Calu3 (cell line): ENCODE measurements around the gene ZNF548. TPM values are rescaled to one million over a fixed set of nuclear protein-coding genes. Genes with fewer than 3 reads are reported as not detected.

ENCODE experiments used
- BruUV-seq: library from RNA; stranded (reverse); fragments of 400-500 nt; replicated peaks from 2 replicates; lab custom pipeline; 2021; lab: Mats Ljungman, UMichigan
- CTCF ChIA-PET: fragments of 300-600 bp; sonication (Branson Sonifier 250); formaldehyde crosslinking; loops from one replicate; lab custom pipeline; 2022; ENCODE audit warnings: antibody characterized with exemption; lab: Charles Lee
- DNase-seq: peaks from one replicate; pipeline ENCODE4 v3.0.0; 2022
- H3K27ac Mint-ChIP-seq: one replicate; pipeline ENCODE4 v1.8.0; 2022; ENCODE audit warnings: mixed read lengths; ENCODE audit not compliant: unreplicated experiment
- H3K27me3 Mint-ChIP-seq: one replicate; pipeline ENCODE4 v1.8.0; 2022; ENCODE audit warnings: mixed read lengths; ENCODE audit not compliant: unreplicated experiment
- H3K36me3 Mint-ChIP-seq: one replicate; pipeline ENCODE4 v1.8.0; 2022; ENCODE audit warnings: mild to moderate bottlenecking, moderate library complexity, mixed read lengths; ENCODE audit not compliant: insufficient read depth, unreplicated experiment
- H3K4me1 Mint-ChIP-seq: one replicate; pipeline ENCODE4 v1.8.0; 2022; ENCODE audit warnings: mild to moderate bottlenecking, low read depth, mixed read lengths; ENCODE audit not compliant: unreplicated experiment
- H3K4me3 Mint-ChIP-seq: one replicate; pipeline ENCODE4 v1.8.0; 2022; ENCODE audit warnings: mild to moderate bottlenecking, low read depth, moderate library complexity, mixed read lengths; ENCODE audit not compliant: unreplicated experiment
- H3K9me3 Mint-ChIP-seq: one replicate; pipeline ENCODE4 v1.8.0; 2022; ENCODE audit warnings: low read depth, mixed read lengths; ENCODE audit not compliant: unreplicated experiment
- intact Hi-C: fragments of 100-400 bp; cut with micrococcal nuclease; formaldehyde crosslinking; loops from one replicate; pipeline ENCODE4 v1.10.0; 2022; ENCODE audit not compliant: unreplicated experiment
- total RNA-seq: library from RNA; stranded (reverse); gene quantifications from 2 replicates; pipeline ENCODE4 v1.2.3, GENCODE V29; 2022
- TF ChIP-seq, protein P1 (sequence below): fragments of 200-600 bp; IDR thresholded peaks from one replicate; pipeline ENCODE4 v1.8.0; 2022; ENCODE audit warnings: antibody characterized with exemption; ENCODE audit not compliant: unreplicated experiment

The ZNF548 gene
- total RNA-seq, 1 experiment from 2014 or later = 23.0 TPM

DNA sequence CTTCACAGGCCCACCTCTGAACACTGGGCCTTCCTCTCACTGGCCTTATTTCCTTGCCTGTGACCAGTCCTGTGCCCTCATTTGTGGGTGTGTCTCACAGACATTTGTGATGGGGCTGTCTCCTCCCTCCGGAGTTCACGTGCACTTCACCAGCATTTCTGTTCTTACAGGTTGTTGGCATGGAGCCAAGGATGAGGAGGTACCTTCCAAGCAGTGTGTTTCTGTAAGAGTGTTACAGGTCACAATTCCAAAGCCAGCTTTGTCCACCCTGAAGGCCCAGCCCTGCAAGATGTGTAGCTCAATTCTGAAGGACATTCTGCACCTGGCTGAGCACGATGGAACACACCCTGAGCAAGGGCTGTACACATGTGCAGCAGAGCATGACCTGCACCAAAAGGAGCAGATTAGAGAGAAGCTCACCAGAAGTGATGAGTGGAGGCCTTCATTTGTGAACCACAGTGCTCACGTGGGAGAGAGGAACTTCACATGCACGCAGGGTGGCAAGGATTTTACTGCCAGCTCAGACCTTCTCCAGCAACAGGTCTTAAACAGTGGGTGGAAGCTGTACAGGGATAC, 53.6 kb downstream of the ZNF548 start:
- TF ChIP-seq, protein P1, sequence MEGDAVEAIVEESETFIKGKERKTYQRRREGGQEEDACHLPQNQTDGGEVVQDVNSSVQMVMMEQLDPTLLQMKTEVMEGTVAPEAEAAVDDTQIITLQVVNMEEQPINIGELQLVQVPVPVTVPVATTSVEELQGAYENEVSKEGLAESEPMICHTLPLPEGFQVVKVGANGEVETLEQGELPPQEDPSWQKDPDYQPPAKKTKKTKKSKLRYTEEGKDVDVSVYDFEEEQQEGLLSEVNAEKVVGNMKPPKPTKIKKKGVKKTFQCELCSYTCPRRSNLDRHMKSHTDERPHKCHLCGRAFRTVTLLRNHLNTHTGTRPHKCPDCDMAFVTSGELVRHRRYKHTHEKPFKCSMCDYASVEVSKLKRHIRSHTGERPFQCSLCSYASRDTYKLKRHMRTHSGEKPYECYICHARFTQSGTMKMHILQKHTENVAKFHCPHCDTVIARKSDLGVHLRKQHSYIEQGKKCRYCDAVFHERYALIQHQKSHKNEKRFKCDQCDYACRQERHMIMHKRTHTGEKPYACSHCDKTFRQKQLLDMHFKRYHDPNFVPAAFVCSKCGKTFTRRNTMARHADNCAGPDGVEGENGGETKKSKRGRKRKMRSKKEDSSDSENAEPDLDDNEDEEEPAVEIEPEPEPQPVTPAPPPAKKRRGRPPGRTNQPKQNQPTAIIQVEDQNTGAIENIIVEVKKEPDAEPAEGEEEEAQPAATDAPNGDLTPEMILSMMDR = no peak
- BruUV-seq = no TSS peak
- CTCF ChIA-PET = interaction anchor here (0.6 kb wide), 1 partner anchor 254 kb away, joined by 3 read pairs; no protein-coding TSS in a partner anchor
- no peak for DNase-seq
- H3K36me3 Mint-ChIP-seq = peaks cover 15% of the 10 kb centered on the region
- H3K27ac Mint-ChIP-seq = no peak overlapping the region
- H3K9me3 Mint-ChIP-seq = peaks cover 26% of the 10 kb centered on the region
- H3K4me3 Mint-ChIP-seq = no peak overlapping the region
- H3K4me1 Mint-ChIP-seq = no peaks in the 10 kb centered on the region
- intact Hi-C loops = no loop called here
- no peaks in the 10 kb centered on the region for H3K27me3 Mint-ChIP-seq

DNA sequence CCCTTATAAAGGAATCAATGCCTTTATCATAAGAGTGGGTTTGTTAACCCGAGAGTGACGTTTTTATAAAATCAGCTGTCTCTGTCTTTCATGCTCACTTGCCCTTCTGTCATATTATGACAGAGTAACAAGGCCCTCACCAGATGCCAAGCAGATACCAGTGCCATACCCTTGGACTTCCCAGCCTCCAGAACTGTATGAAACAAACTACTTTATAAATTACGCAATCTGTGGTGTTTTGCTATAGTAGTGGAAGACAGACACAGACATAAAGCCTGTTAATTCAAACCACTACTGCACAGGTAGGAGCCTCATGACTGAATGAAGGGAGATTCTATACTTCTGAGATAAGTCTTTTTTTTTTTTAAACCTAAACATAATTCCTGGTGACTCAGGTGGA, 62.7 kb downstream of the ZNF548 start:
- TF ChIP-seq, protein P1 = no peak
- Mint-ChIP-seq H3K4me3 (no peak overlapping the region), H3K4me1 (no peaks in the 10 kb centered on the region), H3K9me3 (peaks cover 19% of the 10 kb centered on the region), H3K36me3 (no peaks in the 10 kb centered on the region), H3K27me3 (no peaks in the 10 kb centered on the region), H3K27ac (no peak overlapping the region)
- no TSS peak for BruUV-seq
- intact Hi-C loops = no loop called here
- CTCF ChIA-PET = no interaction called here
- no peak for DNase-seq

Other genes starting within 250 kb of the ZNF548 start
- not detected in 2 replicates for gene ZIM3, start 244.7 kb upstream of the ZNF548 start, total RNA-seq
- gene DUXA, start 222.4 kb upstream of the ZNF548 start, total RNA-seq = not detected in 2 replicates
- 28.7 and 29.0 TPM in 2 replicates for gene ZNF264, start 198.4 kb upstream of the ZNF548 start, total RNA-seq
- gene AURKC, start 158.8 kb upstream of the ZNF548 start, total RNA-seq = 0.83 and 1.3 TPM in 2 replicates
- 13.8 and 14.1 TPM in 2 replicates for gene ZNF805, start 149.2 kb upstream of the ZNF548 start, total RNA-seq
- 68.2 and 74.8 TPM in 2 replicates for gene ZNF460, start 109.4 kb upstream of the ZNF548 start, total RNA-seq
- 8.5 and 9.0 TPM in 2 replicates for gene ZNF543, start 69.4 kb upstream of the ZNF548 start, total RNA-seq
- 6.2 and 6.5 TPM in 2 replicates for gene ZNF304, start 38.6 kb upstream of the ZNF548 start, total RNA-seq
- 11.7 and 16.3 TPM in 2 replicates for gene TRAPPC2B, start 26.3 kb upstream of the ZNF548 start, total RNA-seq
- 7.2 and 7.7 TPM in 2 replicates for gene ZNF547, start 26.3 kb upstream of the ZNF548 start, total RNA-seq
- gene ZNF17, start 21.3 kb downstream of the ZNF548 start, total RNA-seq = 14.7 and 15.8 TPM in 2 replicates
- 20.4 and 20.8 TPM in 2 replicates for gene ZNF749, start 45.5 kb downstream of the ZNF548 start, total RNA-seq
- 1.0 and 2.0 TPM in 2 replicates for gene VN1R1, start 67.3 kb downstream of the ZNF548 start, total RNA-seq
- 11.4 and 15.6 TPM in 2 replicates for gene ZNF772, start 87.7 kb downstream of the ZNF548 start, total RNA-seq
- 17.9 and 19.6 TPM in 2 replicates for gene ZNF419, start 97.9 kb downstream of the ZNF548 start, total RNA-seq
- 13.4 and 17.2 TPM in 2 replicates for gene ZNF773, start 110.1 kb downstream of the ZNF548 start, total RNA-seq
- gene ZNF549, start 137.5 kb downstream of the ZNF548 start, total RNA-seq = 6.4 and 7.1 TPM in 2 replicates
- 18.6 and 22.4 TPM in 2 replicates for gene ZNF550, start 170.0 kb downstream of the ZNF548 start, total RNA-seq
- 6.1 and 6.6 TPM in 2 replicates for gene ZNF416, start 189.1 kb downstream of the ZNF548 start, total RNA-seq
- not detected in 2 replicates for gene ZIK1, start 194.3 kb downstream of the ZNF548 start, total RNA-seq
- 8.2 and 10.4 TPM in 2 replicates for gene ZNF530, start 210.0 kb downstream of the ZNF548 start, total RNA-seq
- 11.4 and 13.2 TPM in 2 replicates for gene ZNF134, start 224.4 kb downstream of the ZNF548 start, total RNA-seq
- 10.2 and 11.0 TPM in 2 replicates for gene ZNF211, start 243.3 kb downstream of the ZNF548 start, total RNA-seq